Smooth muscle cell (in vitro differentiated cells): ENCODE measurements around the gene MGMT. TPM values are rescaled to one million over a fixed set of nuclear protein-coding genes. Genes with fewer than 3 reads are reported as not detected.

Experiments used
- DNase-seq: peaks from one replicate; lab custom pipeline; 2025; ENCODE audit not compliant: unreplicated experiment; lab: John Stamatoyannopoulos, UW
- H2AFZ ChIP-seq: fragments of 200-600 bp; sonication (generic); 2 replicates; pipeline ENCODE4 v1.6.0; 2016; ENCODE audit warnings: antibody characterized with exemption, low read depth, mild to moderate bottlenecking
- H3F3A ChIP-seq: fragments of 200-600 bp; sonication (generic); 2 replicates; pipeline ENCODE4 v1.6.0; 2017; ENCODE audit warnings: antibody characterized with exemption, low read depth
- H3K27ac ChIP-seq: fragments of 200-600 bp; sonication (generic); 2 replicates; pipeline ENCODE4 v1.5.1; 2016; ENCODE audit warnings: low read depth, mild to moderate bottlenecking
- H3K27me3 ChIP-seq: fragments of 200-600 bp; sonication (generic); 2 replicates; pipeline ENCODE4 v1.6.1; 2016; ENCODE audit warnings: low read depth, mild to moderate bottlenecking
- H3K36me3 ChIP-seq: fragments of 200-600 bp; sonication (generic); 2 replicates; pipeline ENCODE4 v1.5.1; 2016; ENCODE audit warnings: low read depth
- H3K4me1 ChIP-seq: fragments of 200-600 bp; sonication (generic); 2 replicates; pipeline ENCODE4 v1.5.1; 2016; ENCODE audit warnings: low read depth
- H3K4me2 ChIP-seq: fragments of 200-600 bp; sonication (generic); 2 replicates; pipeline ENCODE4 v1.6.0; 2016; ENCODE audit warnings: mild to moderate bottlenecking
- H3K4me3 ChIP-seq: fragments of 200-600 bp; sonication (generic); 2 replicates; pipeline ENCODE4 v1.5.1; 2016; ENCODE audit warnings: mild to moderate bottlenecking
- H3K79me2 ChIP-seq: fragments of 200-600 bp; sonication (generic); 2 replicates; pipeline ENCODE4 v1.6.0; 2016; ENCODE audit warnings: low read depth, mild to moderate bottlenecking
- H3K9ac ChIP-seq: fragments of 200-600 bp; sonication (generic); 2 replicates; pipeline ENCODE4 v1.6.0; 2016; ENCODE audit warnings: low read depth
- H3K9me3 ChIP-seq: fragments of 200-600 bp; sonication (generic); replicated peaks from 2 replicates; pipeline ENCODE4 v1.5.1; 2016; ENCODE audit warnings: low read depth
- H4K20me1 ChIP-seq: fragments of 200-600 bp; sonication (generic); 2 replicates; pipeline ENCODE4 v1.6.0; 2016; ENCODE audit warnings: low read depth
- WGBS: methylation state at CpG from one replicate; pipeline ENCODE4 v1.1.7; 2016; ENCODE audit warnings: low lambda C conversion rate; 5-methylcytosine and 5-hydroxymethylcytosine counted together
- polyA plus RNA-seq: library from polyadenylated mRNA; unstranded; fragments of >200 nt; fragmentation: Nextera tagmentation; extraction: Ambion mirVana; gene quantifications from 2 replicates; pipeline ENCODE4 v1.2.1, GENCODE V29; 2016
- total RNA-seq: library from RNA; depleted of rRNA; stranded (reverse); fragments of >200 nt; gene quantifications from 2 replicates; pipeline ENCODE4 v1.2.3, GENCODE V29; 2014
- TF ChIP-seq, protein P1 (sequence below): fragments of 200-600 bp; sonication (generic); IDR thresholded peaks from 2 replicates; pipeline ENCODE4 v1.5.1; 2017; ENCODE audit warnings: borderline replicate concordance, mild to moderate bottlenecking, antibody characterized with exemption; ENCODE audit not compliant: insufficient read depth, poor library complexity, severe bottlenecking

MGMT gene
- total and polyA plus RNA-seq, 2 experiments from 2014 or later = 21.0 to 33.0 TPM

DNA sequence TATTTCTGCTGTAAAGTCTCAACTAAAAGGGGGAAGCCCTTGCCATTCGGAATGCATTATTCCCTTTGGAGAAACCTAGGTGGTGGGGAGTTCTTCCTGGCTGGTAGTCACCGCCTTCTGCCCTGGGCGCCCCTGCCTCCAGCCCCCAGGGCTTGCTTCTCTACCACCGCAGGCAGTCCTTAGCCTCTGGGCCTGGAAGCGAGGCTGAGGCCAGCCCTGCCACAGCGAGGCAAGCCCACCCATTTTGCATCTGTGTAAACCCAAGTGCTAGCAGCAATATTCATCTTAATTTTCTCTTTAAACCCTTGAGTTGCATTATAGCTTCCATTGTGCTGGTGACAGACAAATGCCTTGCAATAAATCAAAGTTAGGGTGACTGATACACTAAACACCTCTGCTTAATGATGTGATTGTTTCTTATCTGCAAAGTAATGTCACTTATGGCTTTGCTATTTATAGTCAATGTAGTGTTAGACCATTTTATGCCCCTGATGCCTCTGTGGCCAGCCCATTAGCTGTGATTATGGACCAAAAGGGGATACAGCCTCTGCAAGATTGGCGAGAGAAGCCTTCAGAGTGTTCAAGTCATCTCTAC is 26.2 kb upstream of the MGMT start:
- H3K27ac ChIP-seq = no peak overlapping the region
- no peaks in the 10 kb centered on the region for H3K4me1 ChIP-seq
- H3K4me3 ChIP-seq = no peak overlapping the region
- H2AFZ ChIP-seq = no peak overlapping the region
- no peaks in the 10 kb centered on the region for H4K20me1 ChIP-seq
- H3F3A ChIP-seq = no peaks in the 10 kb centered on the region
- H3K79me2 ChIP-seq = no peaks in the 10 kb centered on the region
- no peaks in the 10 kb centered on the region for H3K9me3 ChIP-seq
- no peak overlapping the region for H3K4me2 ChIP-seq
- TF ChIP-seq, protein P1, sequence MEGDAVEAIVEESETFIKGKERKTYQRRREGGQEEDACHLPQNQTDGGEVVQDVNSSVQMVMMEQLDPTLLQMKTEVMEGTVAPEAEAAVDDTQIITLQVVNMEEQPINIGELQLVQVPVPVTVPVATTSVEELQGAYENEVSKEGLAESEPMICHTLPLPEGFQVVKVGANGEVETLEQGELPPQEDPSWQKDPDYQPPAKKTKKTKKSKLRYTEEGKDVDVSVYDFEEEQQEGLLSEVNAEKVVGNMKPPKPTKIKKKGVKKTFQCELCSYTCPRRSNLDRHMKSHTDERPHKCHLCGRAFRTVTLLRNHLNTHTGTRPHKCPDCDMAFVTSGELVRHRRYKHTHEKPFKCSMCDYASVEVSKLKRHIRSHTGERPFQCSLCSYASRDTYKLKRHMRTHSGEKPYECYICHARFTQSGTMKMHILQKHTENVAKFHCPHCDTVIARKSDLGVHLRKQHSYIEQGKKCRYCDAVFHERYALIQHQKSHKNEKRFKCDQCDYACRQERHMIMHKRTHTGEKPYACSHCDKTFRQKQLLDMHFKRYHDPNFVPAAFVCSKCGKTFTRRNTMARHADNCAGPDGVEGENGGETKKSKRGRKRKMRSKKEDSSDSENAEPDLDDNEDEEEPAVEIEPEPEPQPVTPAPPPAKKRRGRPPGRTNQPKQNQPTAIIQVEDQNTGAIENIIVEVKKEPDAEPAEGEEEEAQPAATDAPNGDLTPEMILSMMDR = no peak
- no peaks in the 10 kb centered on the region for H3K27me3 ChIP-seq
- H3K9ac ChIP-seq = no peak overlapping the region
- H3K36me3 ChIP-seq = no peaks in the 10 kb centered on the region
- WGBS = 85% methylated on average over 7 of the region's 7 CpGs
- DNase-seq = no peak

DNA sequence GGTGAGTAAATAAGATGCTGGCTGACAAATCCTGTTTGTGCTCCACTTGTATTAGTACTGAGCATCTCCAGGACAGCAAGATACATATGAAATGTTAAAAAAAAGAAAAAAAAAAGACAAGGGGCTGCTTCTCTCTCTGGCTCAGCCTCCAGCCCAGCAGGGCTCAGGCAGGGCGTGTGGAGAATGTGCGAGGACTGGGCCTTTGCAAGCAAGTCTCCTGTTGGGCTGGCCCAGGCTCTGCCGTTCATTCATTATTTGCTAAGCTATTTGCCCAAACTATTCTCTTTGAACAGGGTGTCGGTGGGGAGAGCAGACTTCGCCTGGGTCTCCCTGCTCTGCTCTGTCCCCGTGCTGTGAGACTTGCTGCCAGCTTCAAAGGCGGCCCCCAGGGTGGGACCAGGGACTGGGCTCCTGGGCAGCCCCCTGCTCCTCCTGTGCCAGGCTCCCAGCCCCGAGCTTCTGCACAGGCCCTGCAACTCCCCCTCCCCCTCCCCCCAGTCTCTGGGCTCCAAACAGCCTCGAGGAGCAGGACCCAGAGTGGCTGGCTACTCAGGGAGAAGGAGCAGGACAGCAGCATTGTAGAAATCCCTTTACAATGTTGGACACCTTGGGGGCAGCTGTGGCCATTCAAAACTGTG is 25.6 kb upstream of the MGMT start:
- no peaks in the 10 kb centered on the region for H3K4me1 ChIP-seq
- no peaks in the 10 kb centered on the region for H3K27me3 ChIP-seq
- H3K4me2 ChIP-seq = no peak overlapping the region
- H4K20me1 ChIP-seq = no peaks in the 10 kb centered on the region
- H3K9me3 ChIP-seq = no peaks in the 10 kb centered on the region
- no peak overlapping the region for H2AFZ ChIP-seq
- no peak overlapping the region for H3K9ac ChIP-seq
- TF ChIP-seq, protein P1 = no peak
- DNase-seq = no peak
- H3F3A ChIP-seq = no peaks in the 10 kb centered on the region
- H3K27ac ChIP-seq = no peak overlapping the region
- no peaks in the 10 kb centered on the region for H3K79me2 ChIP-seq
- WGBS = 78% methylated on average over 9 of the region's 9 CpGs
- no peaks in the 10 kb centered on the region for H3K36me3 ChIP-seq
- no peak overlapping the region for H3K4me3 ChIP-seq

DNA sequence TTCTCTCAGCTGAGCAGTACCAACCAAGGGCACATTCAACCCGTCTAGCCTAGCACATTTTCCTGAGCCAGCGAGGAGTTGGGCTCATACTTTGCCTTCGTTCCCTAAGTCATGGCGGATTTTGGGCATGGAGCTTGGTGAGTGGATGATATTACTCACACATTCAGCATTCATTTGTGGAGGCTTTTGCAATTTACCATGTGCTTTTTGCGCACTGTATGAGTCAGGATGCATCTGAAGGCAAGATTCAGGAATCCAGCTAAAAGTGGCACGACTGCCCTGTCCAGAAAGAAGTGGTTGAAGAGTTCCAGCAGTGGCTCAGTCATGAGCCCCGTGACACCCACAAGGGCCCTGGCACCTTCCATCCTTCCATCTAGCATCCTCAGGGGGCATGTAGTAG is 24.2 kb upstream of the MGMT start:
- Histone ChIP-seq H3K27me3 (no peaks in the 10 kb centered on the region), H3K79me2 (no peaks in the 10 kb centered on the region), H4K20me1 (no peaks in the 10 kb centered on the region), H3K9ac (no peak overlapping the region), H3F3A (no peaks in the 10 kb centered on the region), H3K4me3 (no peak overlapping the region), H3K36me3 (no peaks in the 10 kb centered on the region), H2AFZ (no peak overlapping the region), H3K27ac (no peak overlapping the region), H3K4me2 (no peak overlapping the region), H3K9me3 (no peaks in the 10 kb centered on the region), H3K4me1 (no peaks in the 10 kb centered on the region)
- DNase-seq = no peak
- TF ChIP-seq, protein P1 = no peak
- 89% methylated on average over 7 of the region's 7 CpGs for WGBS

DNA sequence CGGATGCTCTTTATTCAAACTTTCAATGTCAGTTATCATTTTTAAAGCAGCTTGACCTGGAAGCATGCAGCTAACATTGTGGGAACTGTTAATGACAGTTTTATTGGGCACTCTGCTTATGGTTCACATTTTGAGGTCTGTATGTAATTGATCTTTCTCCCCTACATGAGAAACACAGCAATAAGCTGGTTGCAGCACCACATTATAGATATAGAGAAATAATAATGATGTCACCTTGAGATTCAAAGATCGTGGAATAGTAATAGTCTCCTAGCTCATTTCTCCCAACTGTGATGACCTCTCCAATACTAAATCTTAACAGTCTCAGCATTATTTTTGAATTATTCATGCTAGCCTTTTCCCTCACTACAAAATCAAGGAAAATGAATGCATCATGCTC is 22.7 kb upstream of the MGMT start:
- 81% methylated on average over 2 of the region's 2 CpGs for WGBS

More for the DNA sequence above, 22.7 kb upstream of the MGMT start:
- H3K79me2 ChIP-seq = no peaks in the 10 kb centered on the region
- no peak for DNase-seq
- H3K4me3 ChIP-seq = no peak overlapping the region
- H3K9me3 ChIP-seq = no peaks in the 10 kb centered on the region
- no peak overlapping the region for H3K4me2 ChIP-seq
- H4K20me1 ChIP-seq = no peaks in the 10 kb centered on the region
- H2AFZ ChIP-seq = no peak overlapping the region
- no peaks in the 10 kb centered on the region for H3K36me3 ChIP-seq
- no peak overlapping the region for H3K9ac ChIP-seq
- TF ChIP-seq, protein P1 = no peak
- no peaks in the 10 kb centered on the region for H3K4me1 ChIP-seq
- H3K27ac ChIP-seq = no peak overlapping the region
- no peaks in the 10 kb centered on the region for H3F3A ChIP-seq
- no peaks in the 10 kb centered on the region for H3K27me3 ChIP-seq
